Islet precursor cell (in vitro differentiated cells): ENCODE data around the gene ASMT.
"Not testable (repeated sequence)": the region's sequence is repeated elsewhere in the genome, so short reads cannot be mapped to it uniquely, and the experiment has no call there.

Experiments used
- DNase-seq: peaks from one replicate; pipeline ENCODE4 v3.0.0-alpha.2; 2018

Gene ASMT

GRCh38 chrX:1614927-1615326, at the start of gene ASMT:
TSS of gene ASMT (plus strand) at chrX:1615059. CDS start at chrX:1615200, 141 bp downstream.
- DNase-seq, result no peak

- DNase-seq, result not testable (repeated sequence)
These were observed 40.7 kb upstream of the ASMT start for GRCh38 chrX:1574181-1574580.

DNA sequence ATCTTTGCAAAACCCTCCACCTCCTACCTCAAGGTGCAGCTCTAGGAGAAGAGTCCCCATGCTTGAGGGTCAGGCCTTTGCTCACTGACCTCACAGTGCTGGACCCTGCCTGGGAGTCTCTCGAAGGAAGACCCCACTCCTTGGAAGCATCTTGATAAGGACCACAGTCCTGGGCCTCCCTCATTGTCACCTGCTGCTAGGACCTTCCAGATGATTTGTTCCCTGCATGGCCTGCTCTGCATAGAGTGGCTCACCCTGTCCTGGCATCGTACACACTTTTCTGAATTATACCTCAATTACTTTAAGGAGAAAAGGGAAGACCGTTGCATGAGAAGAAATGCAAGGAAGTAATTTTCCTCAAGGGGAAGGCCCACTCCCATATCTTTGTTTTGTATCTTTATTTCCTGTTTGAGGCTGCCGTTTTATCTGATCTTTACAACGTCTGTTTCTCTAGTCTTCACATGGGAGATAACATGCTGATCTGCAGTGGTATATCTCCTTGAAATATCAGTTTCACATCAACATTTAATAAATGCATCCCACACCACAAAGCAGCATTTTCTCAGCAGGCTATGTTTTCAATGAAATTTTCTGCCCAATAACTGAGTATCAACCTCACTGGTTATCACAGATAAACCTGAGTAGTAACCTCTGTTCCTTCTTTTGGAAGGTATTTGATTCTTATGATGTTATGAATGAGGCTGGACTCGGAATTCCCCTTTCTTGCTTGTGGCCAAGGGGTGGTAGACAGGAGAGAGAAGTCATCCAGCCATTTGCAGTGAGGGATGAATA, 38.5 kb upstream of the ASMT start:
- peak; percentile 31 for DNase-seq

DNA sequence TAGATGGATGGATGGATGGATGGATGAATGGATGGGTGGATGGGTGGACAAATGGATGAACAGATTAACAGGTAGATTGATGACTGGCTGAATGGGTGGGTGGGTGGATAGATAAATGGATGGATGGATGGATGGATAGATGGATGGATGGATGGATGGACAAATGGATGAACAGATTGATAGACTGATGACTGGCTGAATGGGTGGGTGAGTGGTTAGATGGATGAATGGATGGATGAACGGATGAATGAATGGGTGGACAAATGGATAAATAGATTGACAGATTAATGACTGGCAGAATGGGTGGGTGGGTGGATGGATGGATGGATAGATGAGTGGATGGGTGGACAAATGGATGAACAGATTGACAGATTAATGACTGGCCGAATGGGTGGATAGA, 37.0 kb upstream of the ASMT start:
- no peak for DNase-seq

DNA sequence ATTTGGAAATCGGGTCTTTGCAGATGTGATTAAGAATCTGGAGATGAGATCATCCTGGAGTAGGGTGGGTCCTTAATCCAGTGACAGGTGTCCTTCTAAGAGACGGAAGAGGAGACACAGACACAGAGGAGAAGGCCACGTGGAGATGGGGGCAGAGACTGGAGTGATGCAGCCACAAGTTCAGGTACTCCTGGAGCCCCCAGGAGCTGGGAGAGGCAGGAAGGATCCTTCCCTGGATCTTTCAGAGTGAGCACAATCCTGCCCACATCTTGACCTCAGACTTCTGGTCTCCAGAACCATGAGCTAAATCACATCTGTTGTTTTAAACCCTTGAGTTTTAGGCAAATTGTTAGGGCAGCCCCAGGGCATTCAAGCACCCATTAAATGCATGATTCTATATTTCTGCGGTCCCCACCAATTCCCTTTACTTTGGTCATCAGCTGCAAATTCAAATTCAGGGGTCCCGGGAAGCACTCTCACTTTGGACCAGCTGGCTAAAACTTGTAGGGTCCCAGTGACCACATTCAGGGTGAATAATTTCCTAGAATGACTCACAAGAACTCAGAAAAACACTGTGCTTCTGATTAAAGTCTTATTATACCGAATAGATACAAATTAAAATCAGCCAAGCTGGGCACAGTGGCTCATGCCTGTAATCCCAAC, 36.2 kb upstream of the ASMT start:
- DNase-seq, result no peak

- peak; percentile 57 for DNase-seq
These were observed 33.7 kb upstream of the ASMT start for GRCh38 chrX:1581132-1581531.

- DNase-seq, result peak; percentile 55
These were observed 32.0 kb upstream of the ASMT start for GRCh38 chrX:1582686-1583437.

GRCh38 chrX:1584237-1585011, 30.4 kb upstream of the ASMT start:
- peak; percentile 16 for DNase-seq

DNA sequence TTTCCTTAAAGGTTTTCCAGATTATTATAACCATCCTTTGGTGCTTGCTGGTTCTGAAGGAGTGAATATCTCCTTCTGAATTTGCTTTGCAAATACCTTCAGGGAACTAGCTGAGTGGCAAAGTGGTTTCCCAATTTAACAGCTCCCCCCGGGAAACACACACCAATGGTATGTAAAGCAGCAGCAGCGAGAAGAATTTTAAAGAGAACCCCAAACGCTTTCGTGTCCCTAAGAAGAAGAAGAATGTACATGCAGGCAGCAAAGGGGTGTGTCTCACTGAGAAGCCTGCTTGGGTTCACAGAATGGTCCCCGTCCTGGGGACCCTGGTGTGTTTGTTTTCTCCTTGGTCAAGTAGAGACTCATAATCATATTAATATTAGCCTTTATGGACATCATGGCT, 27.7 kb upstream of the ASMT start:
- peak; percentile 7 for DNase-seq

GRCh38 chrX:1589356-1590130, 25.3 kb upstream of the ASMT start:
- DNase-seq, result peak; percentile 44

DNA sequence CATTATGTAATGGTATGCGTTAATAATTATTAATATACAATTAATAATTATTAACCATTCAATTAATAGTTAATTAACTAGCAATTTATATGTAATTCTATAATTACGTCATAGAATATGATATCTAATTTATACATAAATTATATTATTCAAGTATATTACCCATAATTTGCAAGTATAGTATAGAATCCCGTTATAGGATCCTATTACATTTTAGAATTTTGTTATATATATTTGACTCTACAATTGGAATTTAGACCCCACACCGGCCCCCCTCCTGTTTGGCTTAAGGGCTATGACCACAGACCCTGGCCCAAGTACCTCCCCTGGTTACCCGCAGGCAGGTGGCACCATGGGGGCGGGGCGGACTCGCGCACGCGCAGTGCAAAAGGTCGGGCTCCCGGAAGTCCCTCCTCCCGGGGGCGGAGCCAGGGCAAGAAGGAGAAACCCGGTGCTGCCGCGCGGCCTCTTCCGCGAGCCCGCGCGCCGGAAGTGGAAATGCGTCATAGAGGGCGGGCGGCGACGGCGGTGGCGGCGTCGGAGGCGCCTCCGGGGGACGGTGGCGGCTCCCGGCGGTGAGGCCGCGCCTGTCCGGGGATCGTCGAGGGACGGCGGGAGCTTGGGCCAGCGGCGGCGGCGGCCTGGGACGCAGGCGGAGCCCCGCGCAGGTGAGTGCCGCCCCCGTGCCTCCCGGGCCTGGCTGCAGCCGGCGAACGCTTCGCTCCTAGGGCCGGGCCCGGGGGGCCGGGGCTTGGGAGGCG, 23.6 kb upstream of the ASMT start, which contains the start of gene AKAP17A:
TSS of gene AKAP17A (plus strand) at position 503 of the 761 bp plus-strand sequence. CDS start 1,859 bp downstream, outside the sequence.
- peak; percentile 98 for DNase-seq

DNA sequence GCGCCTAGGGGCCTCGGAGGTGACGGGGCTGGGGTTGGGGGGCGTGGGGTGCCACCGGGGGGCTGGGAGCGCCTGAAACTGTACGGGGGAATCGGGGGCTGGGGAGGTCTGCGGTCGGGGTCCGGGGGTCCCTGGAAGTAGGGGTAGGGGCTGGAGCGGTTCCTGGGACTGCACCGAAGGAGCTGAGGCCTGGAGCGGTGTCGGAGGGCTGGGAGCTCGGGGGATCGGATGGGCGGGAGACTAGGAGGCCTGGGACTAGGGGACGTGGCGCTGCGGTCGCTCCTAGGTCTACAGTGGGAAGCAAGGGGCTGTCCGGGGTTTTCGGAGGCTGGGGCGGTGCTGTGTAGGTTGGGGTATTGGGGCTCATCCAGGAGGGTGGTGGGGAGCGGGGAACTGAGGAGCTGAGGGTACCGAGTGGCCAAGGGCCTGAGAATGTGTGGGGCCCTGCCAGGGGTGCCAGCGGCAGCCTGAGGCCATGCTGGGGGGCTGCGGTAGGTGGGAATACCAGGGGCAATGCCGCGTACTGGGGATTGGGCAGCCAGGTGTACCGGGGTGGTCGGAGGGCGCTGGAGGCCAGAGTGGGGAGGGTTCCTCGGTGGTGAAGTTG, 22.9 kb upstream of the ASMT start:
- DNase-seq, result peak; percentile 58

GRCh38 chrX:1592470-1593142, 22.3 kb upstream of the ASMT start:
- peak; percentile 79 for DNase-seq

GRCh38 chrX:1593286-1594271, 21.3 kb upstream of the ASMT start:
- peak; percentile 39 for DNase-seq

- peak; percentile 32 for DNase-seq
These were observed 19.2 kb upstream of the ASMT start for GRCh38 chrX:1595711-1596060.

DNA sequence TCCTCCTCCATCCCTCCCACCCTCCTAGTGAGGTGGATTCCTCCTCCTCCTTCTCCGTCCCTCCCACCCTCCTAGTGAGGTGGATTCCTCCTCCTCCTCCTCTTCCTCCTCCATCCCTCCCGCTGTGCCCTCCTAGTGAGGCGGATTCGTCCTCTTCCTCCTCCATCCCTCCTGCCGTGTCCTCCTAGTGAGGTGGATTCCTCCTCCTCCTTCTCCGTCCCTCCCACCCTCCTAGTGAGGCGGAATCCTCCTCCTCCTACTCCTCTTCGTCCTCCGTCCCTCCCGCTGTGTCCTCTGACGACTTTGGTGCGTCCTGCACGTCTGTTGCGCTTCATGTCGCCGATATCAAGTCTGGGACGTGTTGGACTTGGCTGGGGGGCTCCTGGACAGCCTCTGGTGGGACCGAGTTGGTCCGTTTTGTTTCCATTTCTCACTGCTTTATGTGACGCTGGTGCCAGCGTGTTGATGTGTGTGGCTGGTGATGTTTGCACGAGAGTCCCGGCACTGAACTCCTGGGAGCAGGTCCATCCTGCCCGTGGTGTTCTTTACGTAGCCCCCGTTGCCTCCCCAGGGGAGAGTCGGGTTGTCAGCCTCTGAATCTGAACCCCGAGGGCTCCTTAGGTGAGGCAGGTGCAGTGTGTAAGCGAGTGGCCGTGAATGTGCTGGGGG, 18.0 kb upstream of the ASMT start:
- DNase-seq, result peak; percentile 39

- DNase-seq, result peak; percentile 50
These were observed 17.4 kb upstream of the ASMT start for GRCh38 chrX:1597345-1598020.
